Measurements from ENCODE around the gene ARHGAP40.
"Not testable (repeated sequence)": the region's sequence is repeated elsewhere in the genome, so short reads cannot be mapped to it uniquely, and the experiment has no call there.

The ARHGAP40 gene

GRCh38 chr20:38589351-38589750 lies 12.3 kb upstream of the ARHGAP40 start:
- DNase-seq = no peak

GRCh38 chr20:38589967-38590675 lies 11.5 kb upstream of the ARHGAP40 start:
- no peak for DNase-seq

GRCh38 chr20:38590676-38591473 lies 10.7 kb upstream of the ARHGAP40 start:
- no peak for DNase-seq

- no peak for DNase-seq
Measured at GRCh38 chr20:38591474-38592410, 9.9 kb upstream of the ARHGAP40 start.

GRCh38 chr20:38592411-38592790 lies 9.2 kb upstream of the ARHGAP40 start:
- DNase-seq = not testable (repeated sequence)

GRCh38 chr20:38594281-38594680 lies 7.3 kb upstream of the ARHGAP40 start:
- not testable (repeated sequence) for DNase-seq

GRCh38 chr20:38595886-38596285 lies 5.7 kb upstream of the ARHGAP40 start:
- DNase-seq = not testable (repeated sequence)

GRCh38 chr20:38599410-38599882 lies 2.2 kb upstream of the ARHGAP40 start:
- no peak for DNase-seq

- DNase-seq = no peak
Measured at GRCh38 chr20:38600057-38600456, 1.6 kb upstream of the ARHGAP40 start.

- DNase-seq = no peak
Measured at GRCh38 chr20:38602185-38602581, 574 bp downstream of the ARHGAP40 start.

GRCh38 chr20:38603286-38603685 lies 1.7 kb downstream of the ARHGAP40 start:
- DNase-seq = no peak

- no peak for DNase-seq
Measured at GRCh38 chr20:38604873-38605303, 3.3 kb downstream of the ARHGAP40 start.

- no peak for DNase-seq
Measured at GRCh38 chr20:38607351-38607750, 5.7 kb downstream of the ARHGAP40 start.

GRCh38 chr20:38608188-38608587 lies 6.6 kb downstream of the ARHGAP40 start:
- no peak for DNase-seq

GRCh38 chr20:38609815-38610214 lies 8.2 kb downstream of the ARHGAP40 start:
- DNase-seq = no peak

- no peak for DNase-seq
Measured at GRCh38 chr20:38610521-38610920, 8.9 kb downstream of the ARHGAP40 start.

GRCh38 chr20:38612751-38613515 lies 11.3 kb downstream of the ARHGAP40 start:
- no peak for DNase-seq

- no peak for DNase-seq
Measured at GRCh38 chr20:38615283-38615682, 13.7 kb downstream of the ARHGAP40 start.

- no peak for DNase-seq
Measured at GRCh38 chr20:38616457-38616856, 14.8 kb downstream of the ARHGAP40 start.

GRCh38 chr20:38617011-38617829 lies 15.6 kb downstream of the ARHGAP40 start:
- DNase-seq = no peak

GRCh38 chr20:38617830-38618196 lies 16.2 kb downstream of the ARHGAP40 start:
- DNase-seq = no peak
